ENCODE measurements around the gene BLOC1S3. TPM values are rescaled to one million over a fixed set of nuclear protein-coding genes. Genes with fewer than 3 reads are reported as not detected.

Gene BLOC1S3
- total RNA-seq, 2 experiments from 2014 or later, result 14.7 to 18.8 TPM

- intact Hi-C loops (cut with DNase I, micrococcal nuclease), result loop anchor here in 1 of 2 experiments (2.0 to 10.0 kb wide), 2 partner anchors 144 to 724 kb away; partner anchors contain the start of gene MYPOP
- POLR2A ChIA-PET, result no interaction called here
- no peaks in the 10 kb centered on the region for H3K27me3 ChIP-seq (ENCODE audit: control insufficient read depth in 1 of 2, insufficient read depth in 2 of 2, low read length in 2 of 2)
- peaks cover 15% of the 10 kb centered on the region for H3K36me3 Mint-ChIP-seq (ENCODE audit: low read depth)
- no peaks in the 10 kb centered on the region for H3K9me3 Mint-ChIP-seq
- H3K9me3 ChIP-seq (ENCODE audit: control insufficient read depth in 1 of 2, insufficient read depth in 1 of 2, low read length in 2 of 2), result no peaks in the 10 kb centered on the region
- no peak for ATAC-seq (ENCODE audit: poor library complexity)
- peaks cover 42% of the 10 kb centered on the region for H3K4me1 Mint-ChIP-seq (ENCODE audit: low read depth)
- H3K4me3 Mint-ChIP-seq, result peak overlapping the region; percentile 85
- H3K27ac Mint-ChIP-seq, result peak overlapping the region; percentile 52
- peaks cover 18% of the 10 kb centered on the region for H3K36me3 ChIP-seq (ENCODE audit: insufficient read depth, low read length)
- H3K27me3 Mint-ChIP-seq, result no peaks in the 10 kb centered on the region
- no peak overlapping the region for H3K4me3 ChIP-seq (ENCODE audit: low read length)
- no peak overlapping the region for H3K27ac ChIP-seq (ENCODE audit: low read depth in 1 of 2, low read length in 2 of 2)
- DNase-seq, result peak in 1 of 14 experiments; percentile 26
- TF ChIP-seq CTCF (IDR thresholded peaks at IDR 0.05), result no peak
- CTCF ChIA-PET, result interaction anchor here (1.0 kb wide), 1 partner anchor 68 kb away, joined by 3 read pairs; no protein-coding TSS in a partner anchor
- peaks cover 56% of the 10 kb centered on the region for H3K4me1 ChIP-seq (ENCODE audit: insufficient read depth, low read length)
Observed at GRCh38 chr19:45180936-45181335, 2.4 kb downstream of the BLOC1S3 start.

GRCh38 chr19:45182758-45183157 lies 4.2 kb downstream of the BLOC1S3 start:
- ATAC-seq (ENCODE audit: poor library complexity) (no peak), DNase-seq (no peak)
- CTCF ChIA-PET, result interaction anchor here (1.5 kb wide), 1 partner anchor 11 kb away, joined by 3 read pairs; no protein-coding TSS in a partner anchor
- Mint-ChIP-seq H3K36me3 (ENCODE audit: low read depth) (peaks cover 15% of the 10 kb centered on the region), H3K27me3 (no peaks in the 10 kb centered on the region), H3K4me3 (peak overlapping the region; percentile 13), H3K9me3 (no peaks in the 10 kb centered on the region), H3K27ac (no peak overlapping the region), H3K4me1 (ENCODE audit: low read depth) (peaks cover 41% of the 10 kb centered on the region)
- Histone ChIP-seq H3K36me3 (ENCODE audit: insufficient read depth, low read length) (peaks cover 18% of the 10 kb centered on the region), H3K27me3 (ENCODE audit: control insufficient read depth in 1 of 2, insufficient read depth in 2 of 2, low read length in 2 of 2) (no peaks in the 10 kb centered on the region), H3K27ac (ENCODE audit: low read depth in 1 of 2, low read length in 2 of 2) (no peak overlapping the region), H3K4me3 (ENCODE audit: low read length) (no peak overlapping the region), H3K4me1 (ENCODE audit: insufficient read depth, low read length) (peaks cover 48% of the 10 kb centered on the region), H3K9me3 (ENCODE audit: control insufficient read depth in 1 of 2, insufficient read depth in 1 of 2, low read length in 2 of 2) (no peaks in the 10 kb centered on the region)
- POLR2A ChIA-PET, result interaction anchor here (1.5 kb wide), 1 partner anchor 11 kb away, joined by 3 read pairs; no protein-coding TSS in a partner anchor
- intact Hi-C loops (cut with DNase I, micrococcal nuclease), result loop anchor here in 1 of 2 experiments (10.0 kb wide), 1 partner anchor 722 kb away; the partner anchor contains the start of gene MYPOP
- TF ChIP-seq CTCF (IDR thresholded peaks at IDR 0.05), result no peak

GRCh38 chr19:45184115-45184514 lies 5.5 kb downstream of the BLOC1S3 start:
- intact Hi-C loops (cut with DNase I, micrococcal nuclease), result loop anchor here in 1 of 2 experiments (10.0 kb wide), 1 partner anchor 721 kb away; the partner anchor contains the start of gene MYPOP
- Histone ChIP-seq H3K4me3 (ENCODE audit: low read length) (no peak overlapping the region), H3K4me1 (ENCODE audit: insufficient read depth, low read length) (peaks cover 42% of the 10 kb centered on the region), H3K36me3 (ENCODE audit: insufficient read depth, low read length) (peaks cover 18% of the 10 kb centered on the region), H3K27ac (ENCODE audit: low read depth in 1 of 2, low read length in 2 of 2) (no peak overlapping the region), H3K9me3 (ENCODE audit: control insufficient read depth in 1 of 2, insufficient read depth in 1 of 2, low read length in 2 of 2) (no peaks in the 10 kb centered on the region), H3K27me3 (ENCODE audit: control insufficient read depth in 1 of 2, insufficient read depth in 2 of 2, low read length in 2 of 2) (no peaks in the 10 kb centered on the region)
- ATAC-seq (ENCODE audit: poor library complexity) (no peak), DNase-seq (no peak)
- Mint-ChIP-seq H3K27ac (no peak overlapping the region), H3K4me3 (no peak overlapping the region), H3K36me3 (ENCODE audit: low read depth) (peaks cover 11% of the 10 kb centered on the region), H3K27me3 (no peaks in the 10 kb centered on the region), H3K4me1 (ENCODE audit: low read depth) (peaks cover 37% of the 10 kb centered on the region), H3K9me3 (no peaks in the 10 kb centered on the region)
- CTCF ChIA-PET, result interaction anchor here (0.6 kb wide), 1 partner anchor 95 kb away, joined by 5 read pairs; no protein-coding TSS in a partner anchor
- TF ChIP-seq CTCF (IDR thresholded peaks at IDR 0.05), result no peak
- POLR2A ChIA-PET, result no interaction called here

Measured in CD4-positive, alpha-beta T cell (primary cell).